Epithelial cell of esophagus (primary cell): ENCODE data around the gene MTERF4.

Experiments used
- DNase-seq: peaks from one replicate; pipeline ENCODE4 v3.0.0; 2010; ENCODE audit warnings: low read depth
- H3K4me3 ChIP-seq: 2 replicates; pipeline ENCODE4 v1.5.1; 2011; ENCODE audit warnings: mild to moderate bottlenecking, low read length, control low read depth
- CTCF ChIP-seq: IDR thresholded peaks from 2 replicates; pipeline ENCODE4 v1.5.1; 2011; ENCODE audit warnings: low read depth, mild to moderate bottlenecking, low read length, control low read depth, inconsistent platforms; ENCODE audit not compliant: insufficient read depth; ENCODE audit errors: missing control alignments

Gene MTERF4

GRCh38 chr2:241121008-241121407 lies 18.9 kb upstream of the MTERF4 start:
- no peak for TF ChIP-seq CTCF
- no peak overlapping the region for H3K4me3 ChIP-seq
- DNase-seq: no peak

- H3K4me3 ChIP-seq: no peak overlapping the region
- no peak for TF ChIP-seq CTCF
- DNase-seq: no peak
These were observed 18.4 kb upstream of the MTERF4 start for GRCh38 chr2:241120440-241120839.

GRCh38 chr2:241118737-241119505 lies 16.8 kb upstream of the MTERF4 start:
- DNase-seq: no peak
- no peak for TF ChIP-seq CTCF
- H3K4me3 ChIP-seq: no peak overlapping the region

- no peak for TF ChIP-seq CTCF
- H3K4me3 ChIP-seq: no peak overlapping the region
- no peak for DNase-seq
These were observed 14.8 kb upstream of the MTERF4 start for GRCh38 chr2:241116606-241117560.

- TF ChIP-seq CTCF: no peak
- DNase-seq: no peak
- no peak overlapping the region for H3K4me3 ChIP-seq
These were observed 13.3 kb upstream of the MTERF4 start for GRCh38 chr2:241115361-241115760.

GRCh38 chr2:241114836-241115235 lies 12.7 kb upstream of the MTERF4 start:
- no peak for DNase-seq
- H3K4me3 ChIP-seq: no peak overlapping the region
- no peak for TF ChIP-seq CTCF
